H9 (cell line): Measurements from ENCODE around the gene ZNF491. TPM values are rescaled to one million over a fixed set of nuclear protein-coding genes. Genes with fewer than 3 reads are reported as not detected.

Experiments used
- DNase-seq: peaks from one replicate; pipeline ENCODE4 v3.0.0-alpha.2; 2017
- H2AFZ ChIP-seq: one replicate; pipeline ENCODE4 v1.6.1; 2013; ENCODE audit warnings: mild to moderate bottlenecking, low read length, control low read depth, moderate library complexity
- H2AK5ac ChIP-seq: 2 replicates; pipeline ENCODE4 v1.6.1; 2013; ENCODE audit warnings: low read length, control low read depth, mixed read lengths; ENCODE audit not compliant: insufficient read length
- H2BK120ac ChIP-seq: one replicate; pipeline ENCODE4 v1.6.1; 2013; ENCODE audit warnings: low read depth, mild to moderate bottlenecking, low read length, control low read depth, inconsistent platforms; ENCODE audit not compliant: poor library complexity, severe bottlenecking
- H2BK12ac ChIP-seq: 2 replicates; pipeline ENCODE4 v1.6.1; 2013; ENCODE audit warnings: low read length, control low read depth, mixed read lengths, low read depth; ENCODE audit not compliant: insufficient read length
- H2BK15ac ChIP-seq: 2 replicates; pipeline ENCODE4 v1.6.1; 2013; ENCODE audit warnings: low read depth, low read length, control low read depth
- H2BK20ac ChIP-seq: one replicate; pipeline ENCODE4 v1.6.1; 2013; ENCODE audit warnings: low read depth, mild to moderate bottlenecking, low read length, control low read depth, inconsistent platforms; ENCODE audit not compliant: poor library complexity, severe bottlenecking
- H2BK5ac ChIP-seq: 2 replicates; pipeline ENCODE4 v1.6.1; 2013; ENCODE audit warnings: low read length, control low read depth, mixed read lengths; ENCODE audit not compliant: insufficient read length
- H3K14ac ChIP-seq: 2 replicates; pipeline ENCODE4 v1.6.1; 2013; ENCODE audit warnings: low read length, control low read depth; ENCODE audit not compliant: insufficient read depth
- H3K18ac ChIP-seq: 2 replicates; pipeline ENCODE4 v1.6.1; 2013; ENCODE audit warnings: low read depth, mild to moderate bottlenecking, mixed read lengths, low read length, control low read depth; ENCODE audit not compliant: insufficient read length
- H3K23ac ChIP-seq: 2 replicates; pipeline ENCODE4 v1.6.1; 2013; ENCODE audit warnings: low read length, control low read depth, mixed read lengths, low read depth; ENCODE audit not compliant: insufficient read length
- H3K23me2 ChIP-seq: 2 replicates; pipeline ENCODE4 v1.6.1; 2013; ENCODE audit warnings: low read depth, mild to moderate bottlenecking, mixed read lengths, low read length, control low read depth; ENCODE audit not compliant: insufficient read length, poor library complexity, severe bottlenecking
- H3K27ac ChIP-seq: 2 replicates; pipeline ENCODE4 v1.5.1; 2013; ENCODE audit warnings: low read length, control low read depth, mixed read lengths, low read depth; ENCODE audit not compliant: insufficient read length
- H3K27me3 ChIP-seq: 2 replicates; pipeline ENCODE4 v1.6.1; 2013; ENCODE audit warnings: low read length, control low read depth, inconsistent platforms; ENCODE audit not compliant: insufficient read depth
- H3K4ac ChIP-seq: 2 replicates; pipeline ENCODE4 v1.6.1; 2013; ENCODE audit warnings: low read depth, mild to moderate bottlenecking, control low read depth, inconsistent platforms, low read length, moderate library complexity
- H3K4me1 ChIP-seq: 2 replicates; pipeline ENCODE4 v1.6.1; 2013; ENCODE audit warnings: low read length, control low read depth, inconsistent platforms; ENCODE audit not compliant: insufficient read depth
- H3K4me2 ChIP-seq: 2 replicates; pipeline ENCODE4 v1.6.1; 2013; ENCODE audit warnings: low read length, control low read depth, mixed read lengths; ENCODE audit not compliant: insufficient read length, insufficient read depth
- H3K56ac ChIP-seq: 2 replicates; pipeline ENCODE4 v1.6.1; 2013; ENCODE audit warnings: low read depth, mild to moderate bottlenecking, mixed read lengths, low read length, control low read depth; ENCODE audit not compliant: insufficient read length
- H3K79me1 ChIP-seq: 2 replicates; pipeline ENCODE4 v1.6.1; 2013; ENCODE audit warnings: low read depth, mild to moderate bottlenecking, moderate library complexity, low read length, control low read depth, inconsistent platforms; ENCODE audit not compliant: insufficient read depth, poor library complexity, severe bottlenecking
- H3K79me2 ChIP-seq: 2 replicates; pipeline ENCODE4 v1.6.1; 2013; ENCODE audit warnings: low read length, control low read depth, inconsistent platforms; ENCODE audit not compliant: insufficient read depth
- H3K9ac ChIP-seq: 2 replicates; pipeline ENCODE4 v1.6.1; 2013; ENCODE audit warnings: low read length, control low read depth, mixed read lengths; ENCODE audit not compliant: insufficient read length; ENCODE audit errors: extremely low read depth
- H3K9me3 ChIP-seq: one replicate; pipeline ENCODE4 v1.6.1; 2013; ENCODE audit warnings: low read depth, low read length, inconsistent platforms; ENCODE audit not compliant: control insufficient read depth
- H3T11ph ChIP-seq: one replicate; pipeline ENCODE4 v1.6.1; 2013; ENCODE audit warnings: mild to moderate bottlenecking, low read length, control low read depth, inconsistent platforms
- H4K20me1 ChIP-seq: one replicate; pipeline ENCODE4 v1.6.1; 2013; ENCODE audit not compliant: control insufficient read depth, insufficient read length, insufficient read depth
- H4K5ac ChIP-seq: 2 replicates; pipeline ENCODE4 v1.6.1; 2013; ENCODE audit warnings: low read depth, mild to moderate bottlenecking, mixed read lengths, low read length, control low read depth; ENCODE audit not compliant: insufficient read length
- H4K8ac ChIP-seq: replicated peaks from 2 replicates; pipeline ENCODE4 v1.6.1; 2013; ENCODE audit warnings: low read length, control low read depth, mixed read lengths, low read depth; ENCODE audit not compliant: insufficient read length
- H4K91ac ChIP-seq: 2 replicates; pipeline ENCODE4 v1.6.1; 2013; ENCODE audit warnings: low read depth, mild to moderate bottlenecking, moderate library complexity, mixed read lengths, low read length, control low read depth; ENCODE audit not compliant: insufficient read length
- H3K27ac Mint-ChIP-seq, 3 experiments: 2 replicates in 2 of 3; 3 replicates in 1 of 3; pipeline ENCODE4 v1.8.0; 2020 to 2021; ENCODE audit warnings: mixed read lengths in 3 of 3, mild to moderate bottlenecking in 1 of 3, moderate library complexity in 1 of 3
- H3K27me3 Mint-ChIP-seq: 2 replicates; pipeline ENCODE4 v1.8.0; 2021; ENCODE audit warnings: low read depth, mild to moderate bottlenecking, moderate library complexity, mixed read lengths
- H3K36me3 Mint-ChIP-seq, 3 experiments: 2 replicates in 2 of 3; 3 replicates in 1 of 3; pipeline ENCODE4 v1.8.0; 2020 to 2021; ENCODE audit warnings: low read depth in 3 of 3, mixed read lengths in 3 of 3; ENCODE audit not compliant: insufficient read depth in 1 of 3
- H3K4me1 Mint-ChIP-seq, 2 experiments: 2 replicates each; pipeline ENCODE4 v1.8.0; 2020; ENCODE audit warnings: mixed read lengths in 2 of 2
- H3K4me3 Mint-ChIP-seq, 2 experiments: 2 replicates in 1 of 2; 3 replicates in 1 of 2; pipeline ENCODE4 v1.8.0; 2020 to 2021; ENCODE audit warnings: mild to moderate bottlenecking in 2 of 2, mixed read lengths in 2 of 2, moderate library complexity in 1 of 2
- H3K9me3 Mint-ChIP-seq, 2 experiments: 2 replicates in 1 of 2; 3 replicates in 1 of 2; pipeline ENCODE4 v1.8.0; 2020; ENCODE audit warnings: mild to moderate bottlenecking in 2 of 2, mixed read lengths in 2 of 2, moderate library complexity in 1 of 2
- CTCF ChIP-seq: fragments of 200-600 bp; sonication (generic); conservative IDR thresholded peaks from 3 replicates; pipeline ENCODE4 v1.8.0; 2021; ENCODE audit warnings: antibody characterized with exemption, mild to moderate bottlenecking
- WGBS: extraction: QIAGEN DNeasy Blood & Tissue Kit; methylation state at CpG from one replicate; pipeline ENCODE4 v1.1.7; 2013; ENCODE audit warnings: missing lambda C conversion rate, low lambda C conversion rate, mixed read lengths; ENCODE audit not compliant: insufficient read length; ENCODE audit errors: extremely low coverage; 5-methylcytosine and 5-hydroxymethylcytosine counted together
- total RNA-seq: library from RNA; stranded (reverse); gene quantifications from 2 replicates; pipeline ENCODE4 v1.2.1, GENCODE V29; 2021

The ZNF491 gene
- total RNA-seq, 1 experiment from 2014 or later, result 0.77 TPM

DNA sequence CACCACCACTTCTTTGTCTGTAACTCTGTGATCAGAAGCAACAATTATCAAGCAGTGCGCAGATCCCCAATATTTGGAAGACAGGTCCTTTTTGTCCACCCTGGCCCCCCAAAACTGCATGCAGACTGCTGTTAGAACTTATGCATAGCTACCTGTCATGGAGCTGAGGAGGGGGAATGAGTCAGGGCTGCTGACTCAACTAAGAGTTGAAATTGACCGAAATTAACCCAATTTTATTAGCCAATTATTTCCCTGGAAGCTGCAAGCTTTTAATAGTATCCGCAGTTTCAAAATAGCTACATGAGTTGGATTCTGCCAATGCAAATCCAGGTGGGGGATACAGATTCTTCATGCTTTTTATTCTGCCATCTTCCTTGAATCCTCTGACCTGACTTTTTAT, 14.0 kb upstream of the ZNF491 start:
- Histone ChIP-seq H3K14ac (no peak overlapping the region), H3K23me2 (no peaks in the 10 kb centered on the region), H4K91ac (no peak overlapping the region), H2BK5ac (no peak overlapping the region), H3K4me1 (no peaks in the 10 kb centered on the region), H2AFZ (no peak overlapping the region), H3K9ac (no peak overlapping the region), H3K27me3 (no peaks in the 10 kb centered on the region), H4K5ac (no peak overlapping the region), H3K9me3 (peaks cover 23% of the 10 kb centered on the region), H3T11ph (no peak overlapping the region), H2BK20ac (no peak overlapping the region), H3K79me1 (no peaks in the 10 kb centered on the region), H3K27ac (no peak overlapping the region), H3K56ac (no peak overlapping the region), H3K79me2 (no peaks in the 10 kb centered on the region), H3K23ac (no peak overlapping the region), H3K4me2 (no peak overlapping the region), H2BK12ac (no peak overlapping the region), H2BK120ac (no peak overlapping the region), H4K20me1 (no peaks in the 10 kb centered on the region), H3K18ac (no peak overlapping the region), H2AK5ac (no peak overlapping the region), H2BK15ac (no peak overlapping the region), H4K8ac (no peak overlapping the region), H3K4ac (no peak overlapping the region)
- Mint-ChIP-seq H3K36me3 (peaks cover 21 to 36% (median 21%) of the 10 kb centered on the region in 3 experiments), H3K27me3 (peaks cover 28% of the 10 kb centered on the region), H3K9me3 (peaks cover 71 to 74% of the 10 kb centered on the region in 2 experiments), H3K4me3 (no peak overlapping the region), H3K4me1 (no peaks in the 10 kb centered on the region), H3K27ac (no peak overlapping the region)
- no CpG with 5 or more reads among the region's 3 CpGs for WGBS
- TF ChIP-seq CTCF, result no peak
- DNase-seq, result no peak
